Endothelial cell of umbilical vein (primary cell): ENCODE measurements around the gene RETREG3.

Source experiments
- CTCF ChIP-seq, 2 donors: IDR thresholded peaks; 1 replicate in 1 of 2; 2 replicates in 1 of 2; pipeline ENCODE4 v1.5.1; 2011; ENCODE audit warnings: low read length in 2 of 2, mild to moderate bottlenecking in 2 of 2, moderate library complexity in 2 of 2, control low read depth in 1 of 2, inconsistent platforms in 1 of 2, low read depth in 1 of 2; ENCODE audit not compliant: insufficient read depth in 1 of 2; ENCODE audit errors: extremely low read depth in 1 of 2
- EZH2 ChIP-seq: IDR thresholded peaks from 2 replicates; pipeline ENCODE4 v1.6.1; 2012; ENCODE audit warnings: borderline replicate concordance, low read depth, mild to moderate bottlenecking, moderate library complexity, low read length, inconsistent platforms; ENCODE audit not compliant: severe bottlenecking
- JUN ChIP-seq: IDR thresholded peaks from 2 replicates; pipeline ENCODE4 v1.6.1; 2011; ENCODE audit warnings: borderline replicate concordance, low read depth; ENCODE audit not compliant: insufficient read length, insufficient read depth
- POLR2A ChIP-seq: IDR thresholded peaks from 2 replicates; pipeline ENCODE4 v1.6.1; 2012; ENCODE audit warnings: low read depth, mild to moderate bottlenecking, control low read depth, low read length
- POLR2AphosphoS5 ChIP-seq: IDR thresholded peaks from 2 replicates; pipeline ENCODE4 v1.6.1; 2012; ENCODE audit warnings: low read depth, mild to moderate bottlenecking, control low read depth, low read length, moderate library complexity; ENCODE audit not compliant: insufficient read depth

DNA sequence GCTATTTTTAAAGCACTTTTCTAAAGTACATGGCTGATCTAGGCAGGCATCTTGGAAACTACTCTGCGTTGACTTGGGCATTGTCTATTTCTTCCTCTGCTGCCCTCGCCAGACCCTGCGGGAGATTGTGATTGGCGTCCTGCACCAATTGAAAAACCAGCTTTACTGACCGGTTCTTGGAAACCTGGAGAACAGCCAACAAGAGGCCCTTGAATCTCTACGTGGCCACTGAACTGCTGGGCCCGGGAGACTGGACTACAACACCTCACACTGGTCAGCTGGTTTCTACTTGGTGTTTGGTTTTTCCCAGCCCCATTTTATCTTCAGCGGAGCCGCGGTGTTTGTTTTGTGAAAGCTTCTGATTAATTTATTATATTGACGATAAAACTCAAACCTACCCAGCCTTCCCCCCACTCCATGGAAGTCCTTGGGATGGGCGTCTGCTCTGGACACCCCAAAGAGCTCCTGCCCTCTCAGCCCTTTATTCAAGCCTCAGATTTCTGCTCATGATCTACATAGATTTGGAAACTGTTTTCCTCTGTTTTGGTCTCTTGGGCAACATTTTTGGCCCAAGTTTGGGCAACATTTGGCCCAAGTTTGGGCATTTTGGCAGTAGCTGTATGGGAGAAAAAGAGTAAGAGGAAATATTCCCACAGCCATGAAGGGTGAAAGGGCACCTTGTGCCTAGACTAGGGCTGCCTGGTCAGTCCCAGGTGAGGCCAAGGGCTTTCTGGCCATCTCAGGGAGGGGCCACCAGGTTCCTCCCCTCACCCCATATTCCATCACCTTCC lies 37.5 kb downstream of the RETREG3 start:
- no peak for TF ChIP-seq CTCF (IDR thresholded peaks at IDR 0.05; ENCODE audit: extremely low read depth in 1 of 2, insufficient read depth in 1 of 2, low read depth in 1 of 2, low read length in 2 of 2)
- TF ChIP-seq POLR2AphosphoS5, result no peak
- no peak for TF ChIP-seq EZH2
- no peak for TF ChIP-seq POLR2A
- TF ChIP-seq JUN, result no peak
